GM21515 (cell line): ENCODE measurements around the gene OLA1.
"Not testable (repeated sequence)": the region's sequence is repeated elsewhere in the genome, so short reads cannot be mapped to it uniquely, and the experiment has no call there.

Experiments
- ATAC-seq: cut with Tn5 transposase; IDR thresholded peaks from one replicate; pipeline ENCODE4 v1.9.1; 2021; ENCODE audit not compliant: unreplicated experiment

OLA1 gene

DNA sequence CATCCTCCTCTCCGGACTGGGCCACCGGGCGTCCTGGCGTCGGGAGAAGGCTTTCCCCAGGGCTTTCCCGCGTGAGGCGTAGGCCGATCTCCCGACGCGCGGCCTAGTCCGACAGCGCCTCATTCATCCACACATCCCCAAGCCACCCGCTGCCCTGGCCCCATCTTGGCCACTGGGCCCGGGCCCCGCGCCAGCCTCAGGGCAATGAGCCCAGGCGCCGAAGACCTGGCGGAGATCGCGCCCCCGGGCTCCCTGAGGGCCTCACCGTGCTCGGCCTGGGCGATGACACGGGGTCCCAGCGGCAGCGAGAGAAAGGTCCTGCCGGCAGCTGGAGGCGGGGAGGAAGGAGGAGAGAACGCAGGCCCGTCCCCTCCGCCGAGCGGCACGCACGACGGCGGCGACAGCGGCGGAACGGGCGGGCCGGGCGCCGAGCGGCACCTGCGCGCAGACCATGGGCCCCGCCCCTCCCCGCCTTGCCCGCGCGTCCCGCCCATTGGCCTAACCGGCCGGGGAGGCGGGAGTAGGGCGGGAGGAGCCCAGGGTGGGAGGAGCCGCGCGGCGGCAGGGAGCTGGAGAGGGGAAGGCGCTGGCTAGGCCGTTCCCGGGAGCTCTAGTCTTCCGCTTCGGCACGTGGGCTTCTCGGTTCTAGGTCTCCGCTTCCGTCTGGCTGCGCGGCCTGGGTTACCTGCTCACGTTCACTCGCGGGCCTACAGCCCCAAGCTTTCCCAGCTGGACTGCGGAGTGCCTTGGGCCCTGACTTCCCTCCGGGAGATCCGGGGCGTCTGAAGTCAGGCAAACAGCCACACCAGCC is at the start of gene OLA1:
TSS of gene OLA1 (minus strand) at position 346 of the 811 bp plus-strand sequence. CDS start 1,717 bp downstream, outside the sequence.
- ATAC-seq, result peak; percentile 96

GRCh38 chr2:174292908-174293307 is 44.6 kb upstream of the OLA1 start:
- no peak for ATAC-seq

DNA sequence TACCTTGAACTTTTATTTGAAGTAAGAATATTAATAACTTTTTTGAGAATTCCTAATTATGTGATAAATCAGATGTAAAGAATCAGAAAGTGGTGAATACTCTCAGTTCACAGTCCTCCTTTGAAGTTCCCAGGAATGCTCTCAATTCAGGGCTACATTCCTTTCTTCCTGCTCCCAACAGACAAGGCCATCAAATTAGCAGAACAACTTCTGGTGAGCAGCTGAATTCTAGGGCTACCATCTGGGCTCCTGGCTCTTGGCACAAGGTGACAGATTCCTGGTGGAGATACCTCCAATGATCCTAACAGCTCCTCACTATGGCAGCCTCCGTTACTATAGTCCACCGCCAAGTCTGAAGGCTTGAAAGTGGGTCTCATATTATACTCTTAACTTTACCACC is 37.8 kb upstream of the OLA1 start:
- ATAC-seq, result no peak

- no peak for ATAC-seq
These were observed 34.1 kb upstream of the OLA1 start for GRCh38 chr2:174282441-174282840.

GRCh38 chr2:174281736-174282135 is 33.4 kb upstream of the OLA1 start:
- ATAC-seq, result no peak

DNA sequence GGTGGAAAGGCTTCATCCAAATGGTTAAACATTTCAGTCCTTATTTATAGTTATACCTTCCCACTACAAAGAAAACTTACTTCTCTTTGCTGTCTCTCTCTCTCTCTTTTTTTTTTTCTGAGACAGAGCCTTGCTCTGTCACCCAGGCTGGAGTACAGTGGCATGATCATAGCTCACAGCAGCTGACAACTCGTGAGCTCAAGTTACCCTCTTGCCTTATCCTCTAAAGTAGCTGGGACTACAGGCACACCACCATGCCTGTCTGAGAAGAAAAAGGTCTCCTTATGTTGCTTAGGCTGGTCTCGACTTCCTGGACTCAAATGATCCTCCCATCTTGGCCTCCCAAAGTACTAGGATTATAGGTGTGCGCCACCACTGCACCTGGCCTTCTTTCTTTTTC is 32.3 kb upstream of the OLA1 start:
- no peak for ATAC-seq

GRCh38 chr2:174270263-174270662 is 21.9 kb upstream of the OLA1 start:
- ATAC-seq, result not testable (repeated sequence)

- no peak for ATAC-seq
These were observed 18.0 kb upstream of the OLA1 start for GRCh38 chr2:174266288-174266687.

DNA sequence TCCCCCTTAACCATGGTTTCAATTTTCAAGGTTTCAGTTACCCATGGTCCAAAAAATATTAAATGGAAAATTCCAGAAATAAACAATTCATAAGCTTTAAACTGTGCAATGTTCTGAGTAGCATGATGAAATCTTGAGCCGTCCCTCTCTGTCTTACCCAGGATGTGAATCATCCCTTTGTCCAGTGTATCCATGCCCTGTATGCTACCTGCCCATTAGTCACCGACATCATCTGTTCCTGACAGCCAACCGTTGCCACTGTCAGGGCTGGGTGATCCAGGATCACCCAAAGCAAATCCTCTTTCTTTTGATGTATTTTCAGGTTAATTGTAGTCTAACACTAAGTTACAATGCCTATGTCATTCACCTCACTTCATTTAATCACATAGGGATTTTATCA is 15.7 kb upstream of the OLA1 start:
- ATAC-seq, result no peak

GRCh38 chr2:174259981-174260380 is 11.6 kb upstream of the OLA1 start:
- no peak for ATAC-seq

DNA sequence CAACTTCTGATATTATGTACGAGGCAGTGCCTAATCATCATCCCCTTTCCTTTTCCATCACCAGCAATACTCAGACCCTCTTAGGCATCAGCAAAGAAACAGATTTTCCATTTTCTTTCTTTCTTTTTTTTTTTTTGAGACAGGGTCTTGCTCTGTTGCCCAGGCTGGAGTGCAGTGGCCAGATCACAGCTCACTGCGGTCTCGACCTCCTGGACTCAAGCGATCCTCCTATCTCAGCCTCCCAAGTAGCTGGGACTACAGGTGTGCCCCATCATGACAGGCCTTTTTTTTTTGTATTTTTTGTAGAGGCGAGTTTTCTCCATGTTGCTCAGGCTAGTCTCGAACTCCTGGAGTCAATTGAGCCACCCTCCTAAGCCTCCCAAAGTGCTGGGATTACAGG is 5.9 kb upstream of the OLA1 start:
- no peak for ATAC-seq

DNA sequence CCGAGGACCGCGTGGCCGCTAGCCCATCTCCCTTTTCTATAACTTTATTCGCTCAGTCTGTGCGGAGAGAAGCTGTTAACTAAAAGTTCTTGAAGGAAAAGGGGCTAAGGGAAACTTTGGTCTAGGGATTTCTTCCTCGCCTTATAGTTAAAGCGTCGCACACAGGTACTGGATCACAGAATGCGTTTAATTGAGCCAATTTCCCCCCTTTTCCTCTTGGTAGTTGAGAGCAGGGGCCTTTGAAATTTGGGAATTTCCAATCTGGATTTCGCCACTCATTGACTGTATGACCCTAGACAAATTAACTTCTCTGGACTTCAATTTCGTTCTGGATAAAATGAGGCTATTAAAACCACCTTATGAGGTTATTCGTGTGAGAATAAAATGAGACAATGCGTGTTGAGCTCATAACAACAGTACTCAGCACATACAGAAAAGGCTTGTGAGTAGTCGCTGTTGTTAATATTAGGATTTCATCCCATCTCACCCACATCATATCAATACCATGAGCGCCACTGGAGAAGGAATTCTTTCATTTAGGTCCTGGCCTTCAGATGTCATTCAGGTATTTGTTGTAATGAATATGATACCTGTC is 763 bp upstream of the OLA1 start:
- ATAC-seq, result no peak

DNA sequence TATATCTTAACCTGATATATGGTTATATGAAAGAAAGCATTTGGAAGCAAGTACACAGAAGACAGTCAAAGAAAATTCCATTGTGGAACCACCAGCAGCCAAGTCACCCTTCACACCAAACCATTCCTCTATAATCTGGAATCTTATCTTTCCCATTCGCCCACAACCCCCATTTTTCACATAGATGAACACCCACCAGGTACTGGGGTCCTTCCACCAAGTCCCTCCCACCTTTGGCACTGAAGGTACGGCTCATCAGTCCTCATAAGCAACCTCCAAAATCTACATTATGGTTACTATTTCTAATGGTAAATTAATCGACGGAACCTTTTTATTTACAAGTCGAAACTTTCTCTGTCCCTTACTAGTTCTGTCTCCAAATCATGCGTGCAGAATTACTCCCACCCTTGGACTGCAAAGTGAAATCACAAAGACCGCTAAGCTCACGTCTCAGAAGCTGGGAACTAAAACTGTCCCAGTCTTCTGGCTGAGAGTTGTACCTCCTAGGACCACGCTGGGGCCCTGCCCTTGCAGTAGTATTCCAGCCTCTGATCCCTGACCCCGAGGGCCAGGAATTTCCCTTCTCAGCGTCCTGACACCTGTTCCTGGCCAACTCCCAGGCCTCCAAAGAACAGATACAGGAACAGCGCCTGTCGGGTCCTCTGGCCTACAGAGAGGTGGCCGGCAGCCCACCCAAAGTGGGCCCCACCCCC is 702 bp downstream of the OLA1 start:
- peak; percentile 8 for ATAC-seq

- ATAC-seq, result no peak
These were observed 1.4 kb downstream of the OLA1 start for GRCh38 chr2:174246944-174247381.

GRCh38 chr2:174245628-174246027 is 2.7 kb downstream of the OLA1 start:
- not testable (repeated sequence) for ATAC-seq

DNA sequence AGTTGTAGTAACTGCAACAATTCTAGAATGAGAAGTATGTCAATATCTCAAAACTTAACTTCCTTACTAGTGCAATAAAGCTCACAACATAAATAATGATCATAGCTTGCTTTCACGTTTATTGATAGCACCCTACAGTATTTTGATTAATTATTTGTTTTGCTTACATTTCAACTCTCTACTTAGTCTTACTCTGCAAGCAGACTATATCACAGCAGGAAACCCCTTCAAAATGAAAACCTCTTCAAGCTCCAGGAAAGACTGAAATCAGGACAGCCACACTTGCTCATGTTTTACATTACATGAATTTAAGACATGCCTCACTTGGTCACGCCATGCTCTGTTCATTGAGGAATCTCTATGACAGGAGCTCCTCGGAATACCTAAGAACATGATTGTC is 3.3 kb downstream of the OLA1 start:
- ATAC-seq, result no peak

DNA sequence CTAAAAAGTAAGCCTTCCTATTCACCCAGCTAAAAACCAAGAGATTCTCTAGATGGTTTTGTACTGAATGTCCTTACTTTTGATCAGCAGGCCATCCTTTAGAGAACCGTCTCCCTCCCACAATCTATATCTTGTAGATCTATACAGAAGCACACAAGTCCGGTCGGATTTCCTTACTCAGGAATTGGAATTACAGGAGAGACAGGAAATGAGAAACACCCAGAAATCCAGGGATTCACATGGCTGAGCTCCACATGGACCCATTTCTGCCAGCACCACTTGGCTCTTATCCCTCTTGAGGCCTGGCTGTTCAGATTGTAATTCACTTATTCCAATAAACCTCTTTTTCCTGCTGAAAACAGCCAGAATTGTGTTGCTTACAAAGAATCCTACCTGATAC is 4.5 kb downstream of the OLA1 start:
- no peak for ATAC-seq

GRCh38 chr2:174240097-174240496 is 8.2 kb downstream of the OLA1 start:
- no peak for ATAC-seq

DNA sequence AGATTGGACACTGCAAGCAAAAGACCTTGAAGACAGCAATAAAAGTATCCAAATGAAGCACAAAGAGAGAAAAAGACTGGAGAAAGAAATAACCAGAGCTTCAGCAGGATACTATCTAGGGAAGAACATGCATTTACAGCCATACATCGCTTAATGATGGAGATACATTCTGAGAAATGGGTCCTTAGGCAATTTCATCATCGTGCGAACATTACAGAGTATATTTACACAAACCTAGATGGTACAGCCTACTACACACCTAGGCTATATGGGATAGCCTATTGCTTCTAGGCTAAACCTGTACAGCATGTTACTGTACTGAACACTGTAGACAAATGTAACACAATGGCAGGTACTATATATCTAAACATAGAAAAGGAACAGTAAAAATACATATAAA is 11.9 kb downstream of the OLA1 start:
- ATAC-seq, result no peak

DNA sequence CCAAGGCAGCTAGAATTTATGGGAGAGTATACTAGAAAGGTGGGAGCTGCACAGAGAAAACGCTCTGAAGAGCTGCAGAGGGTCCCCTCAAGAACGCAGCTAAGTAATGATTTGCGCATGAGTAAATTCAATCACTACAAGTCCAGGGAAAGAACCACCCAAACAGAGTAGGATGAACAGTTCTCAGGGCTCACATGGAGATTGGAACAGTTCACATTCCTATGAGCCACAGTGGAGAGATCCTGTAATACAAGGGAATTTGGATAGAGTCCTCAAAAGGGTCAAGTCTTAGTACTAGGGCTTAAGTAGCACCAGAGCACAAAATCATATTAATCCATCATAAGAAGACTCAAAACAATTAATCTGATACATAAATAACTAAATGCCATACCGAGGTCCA is 12.7 kb downstream of the OLA1 start:
- ATAC-seq, result no peak

DNA sequence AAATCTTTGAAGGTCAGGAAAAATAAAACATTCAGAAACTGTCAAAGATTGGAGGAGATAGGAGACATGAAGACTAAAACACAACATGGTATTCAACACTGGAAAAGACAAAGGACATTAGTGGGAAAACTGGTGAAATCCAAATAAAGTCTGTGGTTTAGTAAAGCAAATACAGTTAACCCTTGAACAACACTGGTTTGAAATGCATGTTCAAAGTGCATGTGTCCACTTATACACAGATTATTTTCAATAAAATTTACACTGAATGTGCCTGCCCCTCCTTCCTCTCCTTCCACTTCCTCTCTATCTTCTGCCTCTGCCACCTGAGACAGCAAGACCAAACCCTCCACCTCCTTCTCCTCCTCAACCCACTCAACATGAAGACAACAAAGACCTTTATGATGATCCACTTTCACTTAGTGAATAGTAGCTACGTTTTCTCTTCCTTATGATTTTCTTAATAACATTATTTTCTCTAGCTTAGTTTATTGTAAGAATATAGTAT is 14.5 kb downstream of the OLA1 start:
- ATAC-seq, result no peak

DNA sequence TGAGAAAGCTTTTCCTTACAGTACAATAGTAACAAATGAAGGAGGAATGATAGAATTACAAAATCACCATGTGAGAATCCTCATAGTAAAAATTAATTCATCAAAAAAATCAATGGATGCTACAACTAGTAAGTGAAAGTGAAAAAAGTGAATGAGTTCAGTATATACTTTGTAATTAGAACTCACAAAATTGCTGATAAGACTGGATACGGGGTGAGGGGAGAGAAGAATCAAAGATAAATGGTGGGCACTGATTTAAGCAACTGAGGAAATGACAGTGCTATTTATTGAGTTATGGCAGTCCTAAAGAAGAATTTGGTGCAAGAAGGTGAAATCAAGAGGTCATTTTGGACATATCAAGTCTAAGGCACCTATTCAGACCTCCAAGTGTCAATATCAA is 20.6 kb downstream of the OLA1 start:
- ATAC-seq, result no peak
